GM23248 (cell line): ENCODE measurements around the gene UMODL1.

Experiments
- EZH2 ChIP-seq: fragments of 200-600 bp; sonication (generic); IDR thresholded peaks from 2 replicates; pipeline ENCODE4 v1.6.1; 2018; ENCODE audit warnings: antibody characterized with exemption, mild to moderate bottlenecking; ENCODE audit not compliant: insufficient read depth, poor library complexity, severe bottlenecking
- EZH2phosphoT487 ChIP-seq: fragments of 200-600 bp; sonication (generic); IDR thresholded peaks from 2 replicates; pipeline ENCODE4 v1.6.1; 2018; ENCODE audit warnings: antibody characterized with exemption, moderate library complexity, mild to moderate bottlenecking, low read depth; ENCODE audit not compliant: insufficient read depth

DNA sequence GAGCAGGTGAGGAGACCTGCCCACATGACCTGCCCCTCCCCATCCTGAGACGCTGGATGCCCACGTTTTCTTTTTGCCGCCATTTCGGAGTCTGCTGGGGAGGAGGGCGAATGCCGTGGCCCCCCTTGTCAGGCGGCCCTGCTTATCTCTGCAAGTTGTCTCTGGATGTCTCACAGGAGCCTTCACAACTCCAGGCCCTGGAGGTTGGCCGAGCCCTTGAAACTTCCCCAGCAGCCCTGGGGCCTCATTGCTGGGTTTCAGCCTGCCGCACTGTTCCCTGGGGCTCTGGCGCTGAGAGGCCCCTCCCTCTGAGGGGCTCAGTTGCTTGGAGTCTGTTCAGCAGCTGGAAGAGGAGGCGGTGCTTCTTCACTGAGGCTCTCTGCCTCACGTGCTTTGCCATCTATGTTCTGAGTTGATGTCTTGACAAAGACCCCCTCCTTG is 31.2 kb upstream of the UMODL1 start:
- TF ChIP-seq EZH2: no peak
- TF ChIP-seq EZH2phosphoT487: no peak
